Gastroesophageal sphincter (tissue), 4 donors: ENCODE data around the gene ANAPC2. TPM values are rescaled to one million over a fixed set of nuclear protein-coding genes. Genes with fewer than 3 reads are reported as not detected.

Source experiments
- ATAC-seq: fragments of 150-250 bp; one replicate; pipeline ENCODE4 v1.9.1; 2016; ENCODE audit warnings: mild to moderate bottlenecking, moderate library complexity
- H3K27ac ChIP-seq, 4 donors: fragments of 200-600 bp; sonication (generic) in 3 of 4; 1 replicate in 3 of 4; 2 replicates in 1 of 4; pipeline ENCODE4 v1.5.1; 2016 to 2019
- H3K27me3 ChIP-seq: fragments of 200-600 bp; sonication (generic); one replicate; pipeline ENCODE4 v1.5.1; 2019
- H3K36me3 ChIP-seq, 2 donors: fragments of 200-600 bp; sonication (generic); one replicate each; pipeline ENCODE4 v1.5.1; 2019; ENCODE audit warnings: control low read depth in 1 of 2
- H3K4me1 ChIP-seq, 3 donors: fragments of 200-600 bp; sonication (generic); 1 replicate in 2 of 3; 2 replicates in 1 of 3; pipeline ENCODE4 v1.5.1; 2016 to 2019; ENCODE audit warnings: control low read depth in 2 of 3
- H3K4me3 ChIP-seq, 2 donors: fragments of 200-600 bp; sonication (generic); one replicate each; pipeline ENCODE4 v1.5.1; 2019; ENCODE audit warnings: mild to moderate bottlenecking in 1 of 2, moderate library complexity in 1 of 2
- H3K9me3 ChIP-seq, 3 donors: fragments of 200-600 bp; sonication (generic); one replicate each; pipeline ENCODE4 v1.5.1; 2017 to 2019; ENCODE audit warnings: control low read depth in 2 of 3
- EP300 ChIP-seq: sonication (generic); formaldehyde crosslinking; IDR thresholded peaks from one replicate; pipeline ENCODE4 v1.6.1; 2017; ENCODE audit warnings: antibody characterized with exemption, mild to moderate bottlenecking
- POLR2A ChIP-seq, 2 donors: fragments of 450-650 bp; IDR thresholded peaks; one replicate each; pipeline ENCODE4 v1.6.1; 2017; ENCODE audit warnings: antibody characterized with exemption in 2 of 2, mild to moderate bottlenecking in 2 of 2, moderate library complexity in 1 of 2
- POLR2AphosphoS5 ChIP-seq: sonication (generic); formaldehyde crosslinking; IDR thresholded peaks from one replicate; pipeline ENCODE4 v1.6.1; 2017; ENCODE audit warnings: antibody characterized with exemption
- WGBS, 2 donors: methylation state at CpG; one replicate each; pipeline ENCODE4 v1.1.5; 2018; ENCODE audit warnings: low coverage in 1 of 2; 5-methylcytosine and 5-hydroxymethylcytosine counted together
- total RNA-seq, 4 donors: library from RNA; depleted of rRNA; stranded (reverse); fragments of >200 nt; gene quantifications; one replicate each; pipeline ENCODE4 v1.1.0, GENCODE V29; 2016
- TF ChIP-seq, protein P1 (sequence below), 4 experiments: fragments of 200-600 bp in 2 of 4; fragments of 450-650 bp in 2 of 4; sonication (generic) in 1 of 4; IDR thresholded peaks; one replicate each; pipeline ENCODE4 v1.5.1; 2017 to 2019; ENCODE audit warnings: antibody characterized with exemption in 4 of 4, mild to moderate bottlenecking in 2 of 4, moderate library complexity in 2 of 4

Gene ANAPC2
- total RNA-seq, 4 donors from 2014 or later: 11.9 to 32.1 (median 23.7) TPM

DNA sequence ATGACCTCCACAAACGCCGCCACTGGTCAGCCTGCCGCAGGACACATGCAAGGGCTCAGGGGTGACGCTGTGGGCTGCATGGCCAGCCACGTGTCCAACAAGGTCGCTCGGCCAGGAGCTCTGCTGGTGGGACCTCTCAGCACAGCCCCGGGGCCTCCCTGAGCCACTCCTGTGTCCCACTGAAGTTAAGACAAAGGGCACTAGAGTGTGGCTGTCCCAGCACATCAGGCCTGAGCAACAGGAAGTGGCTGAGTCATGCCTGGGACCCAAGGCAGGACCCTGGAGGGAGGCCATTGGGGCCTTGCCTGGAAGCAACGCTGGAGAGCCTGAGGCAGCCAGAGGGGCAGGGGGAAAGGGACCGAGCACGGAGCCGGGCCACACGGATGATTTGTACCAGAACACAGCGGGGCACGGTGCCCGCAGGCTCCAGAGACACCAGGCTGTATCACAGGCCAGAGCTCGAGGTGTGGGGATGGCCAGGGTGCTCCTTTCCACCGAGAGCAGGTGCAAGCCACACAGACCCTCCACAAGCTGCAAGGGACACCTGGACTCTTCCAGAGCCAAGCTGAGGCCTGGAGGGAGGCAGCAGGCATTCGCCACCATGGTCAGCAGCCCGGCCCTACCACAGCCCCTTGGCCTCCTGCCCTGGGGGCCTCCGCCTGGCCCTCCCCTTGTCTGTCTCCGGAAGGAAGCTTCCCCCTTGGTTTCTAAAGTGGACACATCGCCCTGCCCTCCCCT is 10.0 kb downstream of the ANAPC2 start:
- no peaks in the 10 kb centered on the region for H3K9me3 ChIP-seq
- H3K4me3 ChIP-seq: no peak overlapping the region
- TF ChIP-seq POLR2A (IDR thresholded peaks at IDR 0.05): no peak
- TF ChIP-seq EP300: no peak
- TF ChIP-seq POLR2AphosphoS5: no peak
- TF ChIP-seq, protein P1, sequence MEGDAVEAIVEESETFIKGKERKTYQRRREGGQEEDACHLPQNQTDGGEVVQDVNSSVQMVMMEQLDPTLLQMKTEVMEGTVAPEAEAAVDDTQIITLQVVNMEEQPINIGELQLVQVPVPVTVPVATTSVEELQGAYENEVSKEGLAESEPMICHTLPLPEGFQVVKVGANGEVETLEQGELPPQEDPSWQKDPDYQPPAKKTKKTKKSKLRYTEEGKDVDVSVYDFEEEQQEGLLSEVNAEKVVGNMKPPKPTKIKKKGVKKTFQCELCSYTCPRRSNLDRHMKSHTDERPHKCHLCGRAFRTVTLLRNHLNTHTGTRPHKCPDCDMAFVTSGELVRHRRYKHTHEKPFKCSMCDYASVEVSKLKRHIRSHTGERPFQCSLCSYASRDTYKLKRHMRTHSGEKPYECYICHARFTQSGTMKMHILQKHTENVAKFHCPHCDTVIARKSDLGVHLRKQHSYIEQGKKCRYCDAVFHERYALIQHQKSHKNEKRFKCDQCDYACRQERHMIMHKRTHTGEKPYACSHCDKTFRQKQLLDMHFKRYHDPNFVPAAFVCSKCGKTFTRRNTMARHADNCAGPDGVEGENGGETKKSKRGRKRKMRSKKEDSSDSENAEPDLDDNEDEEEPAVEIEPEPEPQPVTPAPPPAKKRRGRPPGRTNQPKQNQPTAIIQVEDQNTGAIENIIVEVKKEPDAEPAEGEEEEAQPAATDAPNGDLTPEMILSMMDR (IDR thresholded peaks at IDR 0.05): no peak
- H3K36me3 ChIP-seq: peaks cover 0 to 67% of the 10 kb centered on the region in 2 donors
- H3K27me3 ChIP-seq: peaks cover 12% of the 10 kb centered on the region
- 60% methylated on average over 2 of the region's 23 CpGs; no CpG with 5 or more reads in 1 of the 2 donors for WGBS, 2 donors
- peaks cover 0 to 7% (median 0%) of the 10 kb centered on the region in 3 donors for H3K4me1 ChIP-seq
- ATAC-seq: no peak
- no peak overlapping the region for H3K27ac ChIP-seq

DNA sequence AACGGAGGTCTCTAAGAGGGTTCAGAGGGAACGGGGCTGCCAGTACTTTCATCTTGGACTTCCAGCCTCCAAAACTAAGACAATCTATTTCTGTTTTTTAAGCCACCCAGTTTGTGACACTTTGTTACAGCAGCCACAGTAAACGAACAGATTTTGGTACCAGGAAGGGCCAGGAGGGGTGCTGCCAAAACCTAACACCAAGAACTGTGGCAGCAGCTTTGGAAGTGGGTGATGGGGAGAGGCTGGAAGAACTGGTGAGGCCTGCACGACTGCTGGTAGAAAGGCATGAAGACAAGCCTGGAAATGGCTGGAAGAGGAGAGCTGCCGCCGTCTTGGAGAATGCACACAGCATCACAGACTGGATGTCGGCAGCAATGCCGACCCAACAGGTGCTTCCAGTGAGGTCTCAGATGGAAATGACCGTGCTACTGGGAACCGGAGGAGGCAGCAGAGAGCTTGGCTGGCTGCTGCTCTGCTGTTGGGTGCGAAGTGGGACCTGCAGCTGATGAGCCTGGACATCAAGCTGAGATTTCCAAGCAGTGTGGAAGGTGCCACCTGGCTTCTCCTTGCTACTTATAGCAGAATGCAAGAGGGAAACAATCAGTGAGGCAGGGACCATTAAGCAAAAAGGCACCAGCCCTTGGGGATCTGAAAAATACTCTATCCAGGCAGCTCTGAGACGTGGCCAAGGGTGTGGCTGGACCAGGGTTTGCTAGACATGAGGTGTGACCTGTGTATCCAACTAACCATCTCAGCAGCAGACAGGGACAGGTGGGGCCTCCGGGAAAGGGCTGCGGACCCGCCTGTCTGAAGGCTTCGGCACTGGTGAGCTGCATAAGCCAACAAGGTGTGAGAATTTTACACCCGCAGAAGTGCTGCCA is 11.8 kb downstream of the ANAPC2 start:
- peak; percentile 23 for ATAC-seq
- 32 to 43% methylated on average over 6 to 12 of the region's 17 CpGs for WGBS, 2 donors
- H3K9me3 ChIP-seq: no peaks in the 10 kb centered on the region
- H3K27me3 ChIP-seq: peaks cover 31% of the 10 kb centered on the region
- H3K4me1 ChIP-seq: peaks cover 0 to 7% (median 0%) of the 10 kb centered on the region in 3 donors
- TF ChIP-seq POLR2AphosphoS5: no peak
- TF ChIP-seq, protein P1 (IDR thresholded peaks at IDR 0.05): peak in 3 of 4 experiments; percentile 29 to 33 (median 30)
- peaks cover 0 to 49% of the 10 kb centered on the region in 2 donors for H3K36me3 ChIP-seq
- H3K27ac ChIP-seq: no peak overlapping the region
- no peak overlapping the region for H3K4me3 ChIP-seq

DNA sequence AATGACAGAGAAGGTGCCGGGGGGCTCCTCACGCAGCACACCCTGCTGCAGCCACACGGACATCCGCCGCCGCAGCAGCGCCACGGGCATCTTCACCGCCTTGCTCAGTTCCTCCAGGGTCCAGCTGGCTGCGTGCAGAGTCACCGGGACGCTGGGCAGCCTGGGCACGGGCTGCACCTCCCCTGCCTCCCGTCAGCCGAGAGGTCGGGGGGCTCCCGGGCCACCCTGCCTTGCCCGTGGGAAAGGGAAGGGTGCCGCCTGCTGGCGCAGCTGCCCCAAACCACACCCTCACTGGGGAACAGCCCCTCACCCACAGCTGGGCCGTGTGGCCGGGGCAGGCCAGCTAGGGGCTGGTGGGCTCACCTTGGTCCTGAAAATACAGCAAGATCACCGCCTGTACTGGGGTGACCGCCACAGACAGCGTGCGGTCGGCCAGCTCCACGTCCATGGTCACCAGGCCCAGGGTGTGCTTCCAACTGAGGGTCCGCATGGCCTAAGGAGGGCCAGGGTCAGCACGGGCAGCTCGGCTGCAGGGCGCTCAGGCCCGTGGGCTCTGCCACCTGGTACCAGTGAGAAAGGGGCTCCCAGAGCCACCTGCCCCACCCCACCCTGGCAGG is 12.9 kb downstream of the ANAPC2 start:
- Histone ChIP-seq H3K27me3 (peaks cover 42% of the 10 kb centered on the region), H3K4me1 (peaks cover 0 to 7% (median 0%) of the 10 kb centered on the region in 3 donors), H3K9me3 (no peaks in the 10 kb centered on the region), H3K27ac (no peak overlapping the region), H3K4me3 (no peak overlapping the region), H3K36me3 (peaks cover 0 to 38% of the 10 kb centered on the region in 2 donors)
- no peak for ATAC-seq
- WGBS, 2 donors: no CpG with 5 or more reads among the region's 33 CpGs
- no peak for TF ChIP-seq POLR2A (IDR thresholded peaks at IDR 0.05)
- TF ChIP-seq, protein P1 (IDR thresholded peaks at IDR 0.05): no peak
- no peak for TF ChIP-seq POLR2AphosphoS5
- no peak for TF ChIP-seq EP300

DNA sequence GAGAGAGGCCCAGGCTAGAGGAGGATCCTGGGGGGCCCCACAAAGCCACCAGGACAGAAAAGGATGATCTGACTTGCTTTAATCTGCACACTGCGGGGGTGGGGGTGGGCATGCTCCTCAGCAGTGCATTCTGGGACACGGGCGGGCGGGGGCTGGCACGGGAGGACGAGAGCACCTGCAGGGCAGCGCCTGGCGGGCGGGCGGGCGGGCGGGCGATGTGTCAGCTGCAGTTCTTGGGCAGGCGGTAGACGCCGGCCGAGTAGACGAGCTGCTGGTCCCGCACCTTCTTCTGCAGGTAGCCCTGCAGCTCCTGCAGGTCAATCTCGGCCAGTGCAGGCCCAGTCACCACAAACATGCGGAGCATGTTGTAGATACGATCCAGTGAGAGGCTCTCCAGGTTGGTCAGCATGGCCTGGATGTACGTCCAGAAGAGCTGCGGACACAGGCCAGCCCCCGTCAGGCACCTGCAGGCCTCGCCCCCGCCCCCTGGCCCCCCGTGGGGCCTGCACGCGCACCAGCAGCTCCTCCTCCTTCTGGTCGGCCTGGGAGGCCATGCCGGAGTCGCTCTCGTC is 13.6 kb downstream of the ANAPC2 start:
- Histone ChIP-seq H3K9me3 (no peaks in the 10 kb centered on the region), H3K36me3 (peaks cover 0 to 31% of the 10 kb centered on the region in 2 donors), H3K27me3 (peaks cover 48% of the 10 kb centered on the region), H3K4me3 (no peak overlapping the region), H3K4me1 (peaks cover 0 to 9% (median under 1%) of the 10 kb centered on the region in 3 donors), H3K27ac (no peak overlapping the region)
- WGBS, 2 donors: 40% methylated on average over 1 of the region's 34 CpGs; no CpG with 5 or more reads in 1 of the 2 donors
- no peak for TF ChIP-seq EP300
- no peak for TF ChIP-seq POLR2A (IDR thresholded peaks at IDR 0.05)
- TF ChIP-seq POLR2AphosphoS5: no peak
- TF ChIP-seq, protein P1 (IDR thresholded peaks at IDR 0.05): no peak
- no peak for ATAC-seq
